ENCODE data around the gene LRRC43.

Gene LRRC43

DNA sequence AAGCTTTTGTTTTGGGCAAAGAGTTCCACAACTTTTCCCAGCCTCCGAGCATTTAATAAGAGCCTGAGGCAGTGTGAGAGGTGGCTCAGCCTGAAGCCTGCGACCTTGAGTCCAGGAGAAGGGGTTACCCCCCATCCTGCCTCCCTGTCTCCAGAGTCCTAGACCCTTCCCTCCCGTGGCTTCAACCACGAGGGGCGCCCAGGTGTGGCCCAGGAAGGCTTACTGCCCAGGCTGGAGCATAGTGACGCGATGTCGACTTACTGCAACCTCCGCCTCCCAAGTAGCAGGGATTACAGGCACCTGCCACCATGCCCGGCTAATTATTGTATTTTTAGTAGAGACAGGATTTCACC is 641 bp downstream of the LRRC43 start:
- FAIRE-seq (no peak), DNase-seq (ENCODE audit: insufficient read length) (no peak)
- TF ChIP-seq TAF1 (IDR thresholded peaks at IDR 0.05; ENCODE audit: borderline replicate concordance, low read depth, low read length) (no peak), POLR2A (IDR thresholded peaks at IDR 0.05; ENCODE audit: low read depth, low read length) (no peak), POLR2AphosphoS5 (IDR thresholded peaks at IDR 0.05; ENCODE audit: low read depth, low read length) (no peak)

DNA sequence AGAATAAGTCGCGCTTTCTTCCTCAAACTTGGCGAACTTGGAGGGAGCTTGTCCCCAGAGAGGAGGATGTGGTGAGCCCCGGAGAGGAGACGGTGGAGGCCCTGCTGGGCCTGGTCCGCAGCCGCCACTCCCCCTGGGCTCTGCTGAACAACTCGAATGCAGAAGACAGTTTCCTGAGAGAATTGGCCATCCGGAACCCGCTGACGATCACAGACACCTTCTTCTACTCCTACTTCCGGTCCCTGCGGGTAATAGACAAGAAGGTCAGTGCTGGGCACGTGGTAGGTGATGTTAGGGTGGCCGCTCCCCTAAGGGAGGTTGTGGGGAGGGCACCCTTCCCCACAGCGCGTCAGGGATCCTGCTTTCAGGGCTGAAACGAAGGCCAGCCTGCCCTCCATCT is 1.6 kb downstream of the LRRC43 start:
- FAIRE-seq = no peak
- DNase-seq (ENCODE audit: insufficient read length) = no peak
- TF ChIP-seq TAF1 (IDR thresholded peaks at IDR 0.05; ENCODE audit: borderline replicate concordance, low read depth, low read length) (no peak), POLR2AphosphoS5 (IDR thresholded peaks at IDR 0.05; ENCODE audit: low read depth, low read length) (no peak), POLR2A (IDR thresholded peaks at IDR 0.05; ENCODE audit: low read depth, low read length) (no peak)

DNA sequence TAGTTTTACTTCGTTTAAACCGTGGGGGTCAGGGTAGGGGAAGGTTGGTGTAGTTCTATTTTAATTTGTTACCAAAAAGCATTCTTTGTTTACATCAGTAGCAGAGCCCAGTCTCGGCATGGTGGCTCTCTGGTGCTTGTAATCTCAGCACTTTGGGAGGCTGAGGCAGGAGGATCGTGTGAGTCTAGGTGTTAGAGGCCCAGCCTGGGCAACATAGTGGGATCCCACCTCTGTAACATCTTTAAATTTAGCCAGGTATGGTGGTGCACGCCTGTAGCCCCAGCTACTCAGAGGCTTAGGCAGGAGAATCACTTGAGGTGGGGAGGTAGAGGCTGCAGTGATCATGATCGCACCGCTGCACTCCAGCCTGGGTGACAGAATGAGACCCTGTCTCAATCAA is 2.2 kb downstream of the LRRC43 start:
- TF ChIP-seq POLR2AphosphoS5 (IDR thresholded peaks at IDR 0.05; ENCODE audit: low read depth, low read length) = no peak
- no peak for TF ChIP-seq TAF1 (IDR thresholded peaks at IDR 0.05; ENCODE audit: borderline replicate concordance, low read depth, low read length)
- no peak for TF ChIP-seq POLR2A (IDR thresholded peaks at IDR 0.05; ENCODE audit: low read depth, low read length)
- FAIRE-seq (no peak), DNase-seq (ENCODE audit: insufficient read length) (no peak)

DNA sequence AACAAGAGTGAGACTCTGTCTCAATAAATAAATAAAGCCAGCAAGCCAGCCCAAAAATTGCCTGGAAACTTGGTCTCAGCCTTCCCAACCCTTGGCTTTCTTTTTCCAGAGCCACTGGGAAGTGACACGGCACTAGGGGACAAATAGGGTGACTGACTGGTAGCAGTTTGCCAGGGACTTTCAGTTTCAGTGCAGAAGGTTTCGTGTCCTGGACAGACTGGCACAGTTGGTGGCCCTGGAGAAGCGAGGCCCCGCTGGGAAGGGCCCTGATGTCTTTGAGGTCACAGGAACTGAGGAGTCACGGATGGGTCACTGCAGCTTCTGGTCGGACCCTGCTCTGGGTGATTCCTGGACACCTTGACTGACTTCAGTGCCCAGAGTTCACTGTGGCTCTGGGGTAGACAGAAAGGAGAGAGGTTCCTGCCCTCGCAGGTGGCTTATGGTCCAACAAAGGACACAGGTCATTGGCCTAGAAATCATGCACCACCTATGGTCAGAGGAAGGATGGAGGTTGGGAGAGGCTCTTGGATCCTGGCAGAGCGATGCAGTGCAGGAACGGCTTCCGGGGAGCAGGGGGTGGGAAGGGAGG is 2.7 kb downstream of the LRRC43 start:
- no peak for DNase-seq (ENCODE audit: insufficient read length)
- TF ChIP-seq POLR2A (IDR thresholded peaks at IDR 0.05; ENCODE audit: low read depth, low read length) = no peak
- no peak for FAIRE-seq

DNA sequence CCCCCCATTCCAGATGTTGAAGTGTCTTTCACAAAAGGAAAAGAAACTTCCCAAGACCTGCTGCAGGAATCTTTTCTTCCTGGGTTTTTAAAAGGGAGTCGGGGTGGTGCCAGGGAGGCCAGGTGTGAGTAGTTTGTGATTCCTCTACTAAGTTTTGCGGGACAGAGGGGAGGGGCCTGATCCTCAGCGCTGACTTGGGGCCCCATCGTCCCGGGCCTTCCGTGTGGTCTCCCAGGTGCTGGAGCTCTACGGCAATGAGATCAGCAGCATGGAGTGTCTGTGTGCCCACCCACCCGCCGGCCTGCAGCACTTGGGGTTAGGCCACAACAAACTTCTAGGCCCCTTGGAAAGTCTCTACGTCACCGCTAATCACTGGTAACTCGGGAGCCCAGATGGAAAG is 4.5 kb downstream of the LRRC43 start:
- DNase-seq (ENCODE audit: insufficient read length) (no peak), FAIRE-seq (no peak)
- TF ChIP-seq POLR2AphosphoS5 (IDR thresholded peaks at IDR 0.05; ENCODE audit: low read depth, low read length) (no peak), POLR2A (IDR thresholded peaks at IDR 0.05; ENCODE audit: low read depth, low read length) (no peak), TAF1 (IDR thresholded peaks at IDR 0.05; ENCODE audit: borderline replicate concordance, low read depth, low read length) (no peak)

DNA sequence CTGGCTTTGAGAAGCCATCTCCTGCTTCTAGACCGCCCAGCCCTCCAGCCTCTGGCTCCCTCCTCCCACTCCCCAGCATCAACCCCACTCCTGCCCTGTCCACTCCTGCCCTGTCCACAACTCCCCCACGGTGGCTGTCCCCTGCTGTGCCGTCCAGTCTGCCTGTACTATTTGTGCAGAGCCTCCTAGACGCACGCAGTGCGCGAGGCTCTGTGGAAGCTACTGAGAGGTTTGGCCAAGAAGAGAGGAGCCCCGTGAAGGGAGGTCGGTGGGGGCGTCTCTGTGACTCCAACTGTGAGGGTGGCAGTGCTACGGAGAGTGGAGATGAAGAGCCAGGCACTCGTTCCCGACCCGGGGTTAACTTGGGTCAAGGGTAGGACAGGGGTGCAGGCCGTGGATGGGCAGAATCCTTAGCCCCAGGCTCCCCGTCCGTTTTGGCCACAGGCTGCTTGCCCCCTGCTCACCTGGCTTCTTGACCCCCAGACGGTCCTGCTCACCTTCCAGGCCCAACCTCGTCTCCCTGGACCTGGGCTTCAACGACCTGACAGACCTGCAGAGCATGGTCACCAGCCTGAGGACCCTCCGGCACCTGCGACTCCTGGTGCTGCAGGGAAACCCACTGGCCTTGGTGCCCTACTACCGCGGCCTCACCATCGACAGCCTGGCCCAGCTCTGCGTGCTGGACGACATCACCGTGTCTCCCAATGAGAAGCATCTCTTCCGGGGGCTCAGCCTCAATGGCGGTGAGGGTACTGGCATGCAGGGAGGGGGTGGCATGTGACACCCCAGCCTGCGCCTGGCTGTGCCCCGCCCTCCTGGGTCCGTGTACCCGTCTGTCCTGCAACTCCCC is 6.9 kb downstream of the LRRC43 start:
- DNase-seq (ENCODE audit: insufficient read length) = no peak
- FAIRE-seq = no peak
- TF ChIP-seq POLR2AphosphoS5 (IDR thresholded peaks at IDR 0.05; ENCODE audit: low read depth, low read length) (no peak), POLR2A (IDR thresholded peaks at IDR 0.05; ENCODE audit: low read depth, low read length) (no peak), TAF1 (IDR thresholded peaks at IDR 0.05; ENCODE audit: borderline replicate concordance, low read depth, low read length) (no peak)

DNA sequence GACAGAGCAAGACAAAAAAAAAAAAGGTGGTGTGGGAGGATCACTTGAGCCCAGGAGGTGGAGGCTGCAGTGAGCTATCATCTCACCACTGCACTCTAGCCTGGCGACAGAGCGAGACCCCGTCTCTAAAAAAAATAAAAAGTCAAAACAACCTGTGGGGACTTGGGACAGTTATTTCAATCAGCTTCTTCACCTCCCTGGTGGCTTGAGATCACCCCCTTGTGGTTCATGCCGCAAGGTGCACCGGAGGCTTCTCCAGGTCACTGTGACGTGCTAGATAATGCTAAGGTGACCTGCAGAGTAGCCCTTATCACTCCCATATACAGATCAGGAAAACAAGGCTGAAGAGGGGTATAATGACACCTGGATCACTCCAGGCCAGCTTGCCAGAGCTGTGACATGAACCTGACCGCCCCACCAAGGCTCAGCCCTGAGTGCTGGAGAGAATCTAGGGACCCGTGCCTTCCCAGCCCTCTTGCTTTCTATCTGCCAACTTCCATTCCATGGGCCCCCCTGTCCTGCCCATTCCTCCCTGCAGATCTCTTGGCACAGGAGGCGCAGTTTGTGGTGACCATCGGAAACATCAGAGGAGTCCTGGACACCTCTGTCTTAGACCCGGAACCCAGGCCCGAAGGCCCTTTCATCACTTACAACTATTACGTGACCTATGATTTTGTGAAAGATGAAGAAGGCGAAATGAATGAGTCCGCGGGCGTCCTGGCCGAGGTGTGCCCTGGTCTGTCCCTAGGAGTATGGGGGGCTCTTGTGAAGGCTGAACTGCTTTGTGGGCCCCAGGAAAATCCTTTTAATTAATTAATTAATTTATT is 8.1 kb downstream of the LRRC43 start:
- FAIRE-seq = peak; percentile 78
- DNase-seq (ENCODE audit: insufficient read length) = peak; percentile 75
- TF ChIP-seq POLR2A (IDR thresholded peaks at IDR 0.05; ENCODE audit: low read depth, low read length) (no peak), POLR2AphosphoS5 (IDR thresholded peaks at IDR 0.05; ENCODE audit: low read depth, low read length) (no peak), TAF1 (IDR thresholded peaks at IDR 0.05; ENCODE audit: borderline replicate concordance, low read depth, low read length) (no peak)

DNA sequence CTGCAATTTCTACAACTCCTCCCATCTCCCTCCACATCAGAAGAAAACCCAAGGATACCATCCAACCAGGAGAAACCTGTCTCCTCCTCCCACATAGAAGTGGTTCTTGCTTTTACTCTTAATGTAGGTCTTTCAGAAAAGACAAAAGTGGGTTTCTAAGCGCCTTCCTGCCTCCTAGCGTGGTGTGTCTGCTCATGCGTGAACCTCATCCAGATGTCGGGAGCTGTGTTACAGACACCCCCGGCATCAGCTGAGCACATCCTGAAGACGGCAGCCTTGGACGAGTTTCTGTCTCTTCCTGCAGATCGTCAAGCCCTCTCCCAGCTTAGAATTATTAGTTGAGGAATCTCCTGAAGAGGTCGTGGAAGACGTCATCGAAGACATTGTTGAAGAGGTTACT is 9.5 kb downstream of the LRRC43 start:
- TF ChIP-seq TAF1 (IDR thresholded peaks at IDR 0.05; ENCODE audit: borderline replicate concordance, low read depth, low read length) = no peak
- no peak for TF ChIP-seq POLR2AphosphoS5 (IDR thresholded peaks at IDR 0.05; ENCODE audit: low read depth, low read length)
- TF ChIP-seq POLR2A (IDR thresholded peaks at IDR 0.05; ENCODE audit: low read depth, low read length) = no peak
- FAIRE-seq (no peak), DNase-seq (ENCODE audit: insufficient read length) (no peak)

DNA sequence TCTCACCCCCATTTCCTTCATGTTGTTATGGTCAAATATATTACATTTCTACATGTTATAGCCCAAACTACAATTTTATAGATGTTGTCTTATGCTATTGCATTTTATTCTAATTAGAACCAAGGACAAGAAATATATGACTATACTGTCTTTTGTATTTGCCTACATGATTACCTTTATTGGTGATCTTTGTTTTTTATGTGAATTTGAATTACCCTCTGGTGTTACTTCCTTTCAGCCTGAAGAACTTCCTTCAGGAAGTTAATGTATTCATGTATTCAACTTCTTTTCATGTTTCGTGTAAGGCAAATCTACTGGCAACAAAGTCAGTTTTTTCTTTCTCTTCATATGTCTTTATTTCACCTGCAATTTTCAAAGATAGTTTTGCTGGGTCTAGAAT is 11.9 kb downstream of the LRRC43 start:
- DNase-seq (ENCODE audit: insufficient read length) = no peak
- no peak for FAIRE-seq
- TF ChIP-seq TAF1 (IDR thresholded peaks at IDR 0.05; ENCODE audit: borderline replicate concordance, low read depth, low read length) = no peak
- TF ChIP-seq POLR2AphosphoS5 (IDR thresholded peaks at IDR 0.05; ENCODE audit: low read depth, low read length) = no peak
- TF ChIP-seq POLR2A (IDR thresholded peaks at IDR 0.05; ENCODE audit: low read depth, low read length) = no peak

DNA sequence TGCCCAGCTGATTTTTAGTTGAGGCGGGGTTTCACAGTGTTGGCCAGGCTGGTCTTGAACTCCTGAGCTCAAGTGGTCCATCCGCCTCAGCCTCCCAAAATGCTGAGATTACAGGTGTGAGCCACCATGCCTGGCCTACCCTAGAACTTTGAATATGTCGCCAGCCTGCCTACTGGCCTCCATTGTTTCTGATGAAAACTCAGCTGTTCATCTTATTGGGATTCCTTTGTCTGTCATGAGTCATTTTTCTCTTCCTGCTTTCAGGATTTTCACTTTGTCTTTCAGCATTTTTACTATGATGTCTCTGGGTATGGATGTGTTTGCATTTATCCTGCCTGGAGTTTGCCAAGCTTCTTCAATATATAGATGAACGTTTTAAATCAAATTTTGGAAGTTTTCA is 12.5 kb downstream of the LRRC43 start:
- TF ChIP-seq TAF1 (IDR thresholded peaks at IDR 0.05; ENCODE audit: borderline replicate concordance, low read depth, low read length) (no peak), POLR2A (IDR thresholded peaks at IDR 0.05; ENCODE audit: low read depth, low read length) (no peak), POLR2AphosphoS5 (IDR thresholded peaks at IDR 0.05; ENCODE audit: low read depth, low read length) (no peak)
- no peak for FAIRE-seq
- DNase-seq (ENCODE audit: insufficient read length) = no peak

DNA sequence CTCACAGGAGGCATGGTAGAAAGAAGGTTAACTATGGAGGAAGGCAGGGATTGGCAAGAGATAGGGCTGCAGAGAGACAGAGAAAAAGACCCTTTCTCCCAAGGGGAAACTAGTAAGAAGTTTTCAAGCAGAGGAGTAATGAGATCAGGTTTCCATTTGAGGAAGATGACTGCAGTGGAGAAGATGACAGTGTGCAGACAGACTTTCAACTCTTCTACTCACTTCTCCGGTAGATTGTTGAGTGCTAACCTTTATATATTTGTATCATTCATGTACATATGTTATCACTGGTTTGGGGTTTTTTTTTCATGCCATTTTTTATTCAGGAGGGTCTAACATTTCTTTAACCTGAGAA is 14.7 kb downstream of the LRRC43 start:
- FAIRE-seq (no peak), DNase-seq (ENCODE audit: insufficient read length) (no peak)
- TF ChIP-seq TAF1 (IDR thresholded peaks at IDR 0.05; ENCODE audit: borderline replicate concordance, low read depth, low read length) = no peak
- TF ChIP-seq POLR2A (IDR thresholded peaks at IDR 0.05; ENCODE audit: low read depth, low read length) = no peak
- TF ChIP-seq POLR2AphosphoS5 (IDR thresholded peaks at IDR 0.05; ENCODE audit: low read depth, low read length) = no peak

All from GM12892 (cell line).